Bronchial epithelial cell (primary cell): ENCODE data around the gene C6orf118. TPM values are rescaled to one million over a fixed set of nuclear protein-coding genes. Genes with fewer than 3 reads are reported as not detected.
A peak's percentile ranks its signal among the peaks of the same experiment; 100 is the strongest.

Experiments
- DNase-seq: peaks from one replicate; pipeline ENCODE4 v3.0.0-alpha.2; 2010; ENCODE audit warnings: low read depth
- FAIRE-seq: peaks from 2 replicates; lab custom pipeline; 2011; peaks lifted over from hg19 to GRCh38; lab: Jason Lieb, UNC
- H3K27me3 ChIP-seq: 2 replicates; pipeline ENCODE4 v1.5.1; 2011; ENCODE audit warnings: low read length; ENCODE audit not compliant: control insufficient read depth, insufficient read depth
- H3K36me3 ChIP-seq: 2 replicates; pipeline ENCODE4 v1.5.1; 2011; ENCODE audit warnings: low read length; ENCODE audit not compliant: control insufficient read depth, insufficient read depth
- H3K4me3 ChIP-seq: 2 replicates; pipeline ENCODE4 v1.5.1; 2011; ENCODE audit warnings: mild to moderate bottlenecking, low read depth, low read length, control low read depth
- CTCF ChIP-seq: IDR thresholded peaks from 2 replicates; pipeline ENCODE4 v1.5.1; 2011; ENCODE audit warnings: mild to moderate bottlenecking, moderate library complexity, low read length, control low read depth, inconsistent platforms; ENCODE audit not compliant: insufficient read depth, severe bottlenecking
- total RNA-seq: library from RNA; depleted of rRNA; stranded (reverse); fragments of >200 nt; gene quantifications from 2 replicates; pipeline ENCODE4 v1.2.1, GENCODE V29; 2014

C6orf118 gene
- total RNA-seq, 1 donor from 2014 or later, result not detected

GRCh38 chr6:165260462-165260861 is 48.9 kb downstream of the C6orf118 start:
- no peak for FAIRE-seq
- no peaks in the 10 kb centered on the region for H3K27me3 ChIP-seq
- no peak overlapping the region for H3K4me3 ChIP-seq
- no peak for TF ChIP-seq CTCF
- no peaks in the 10 kb centered on the region for H3K36me3 ChIP-seq
- DNase-seq, result no peak

- no peaks in the 10 kb centered on the region for H3K27me3 ChIP-seq
- FAIRE-seq (no peak), DNase-seq (no peak)
- H3K4me3 ChIP-seq, result no peak overlapping the region
- no peaks in the 10 kb centered on the region for H3K36me3 ChIP-seq
- TF ChIP-seq CTCF, result no peak
These were observed 59.6 kb downstream of the C6orf118 start for GRCh38 chr6:165249808-165250207.

DNA sequence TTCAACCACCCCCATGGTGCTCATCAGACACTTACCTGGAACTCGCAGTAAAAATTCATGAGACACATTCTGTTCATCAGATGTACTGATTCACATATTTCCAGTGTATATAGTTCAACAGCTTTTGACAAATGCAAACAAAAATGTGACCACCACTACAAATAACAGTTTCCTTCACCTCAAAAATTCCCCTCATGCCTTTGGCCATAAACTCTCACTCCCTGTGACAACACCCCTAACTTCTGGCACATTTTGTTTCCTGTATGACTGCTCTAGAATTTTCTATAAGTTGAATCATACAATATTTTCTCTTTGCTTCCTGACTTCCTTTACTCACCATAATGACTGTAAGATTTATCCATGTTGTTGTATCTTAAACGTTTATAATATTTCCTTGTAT is 63.7 kb downstream of the C6orf118 start:
- no peak for FAIRE-seq

GRCh38 chr6:165245287-165245686 is 64.1 kb downstream of the C6orf118 start:
- no peaks in the 10 kb centered on the region for H3K27me3 ChIP-seq
- peak; percentile 37 for TF ChIP-seq CTCF
- H3K4me3 ChIP-seq, result no peak overlapping the region
- FAIRE-seq, result no peak
- peak; percentile 25 for DNase-seq
- H3K36me3 ChIP-seq, result no peaks in the 10 kb centered on the region

More for the DNA sequence above, 63.7 kb downstream of the C6orf118 start:
- Histone ChIP-seq H3K27me3 (no peaks in the 10 kb centered on the region), H3K36me3 (no peaks in the 10 kb centered on the region), H3K4me3 (no peak overlapping the region)
- no peak for TF ChIP-seq CTCF
- DNase-seq, result peak; percentile 54

- Histone ChIP-seq H3K4me3 (no peak overlapping the region), H3K27me3 (no peaks in the 10 kb centered on the region), H3K36me3 (no peaks in the 10 kb centered on the region)
- DNase-seq (no peak), FAIRE-seq (no peak)
- no peak for TF ChIP-seq CTCF
These were observed 64.7 kb downstream of the C6orf118 start for GRCh38 chr6:165244524-165245247.

- no peaks in the 10 kb centered on the region for H3K27me3 ChIP-seq
- TF ChIP-seq CTCF, result no peak
- H3K36me3 ChIP-seq, result no peaks in the 10 kb centered on the region
- FAIRE-seq (peak; percentile 47), DNase-seq (no peak)
- no peak overlapping the region for H3K4me3 ChIP-seq
These were observed 65.6 kb downstream of the C6orf118 start for GRCh38 chr6:165243801-165244200.
